ENCODE results near the gene AADAC.
"Not testable (repeated sequence)": the region's sequence is repeated elsewhere in the genome, so short reads cannot be mapped to it uniquely, and the experiment has no call there.

Gene AADAC

DNA sequence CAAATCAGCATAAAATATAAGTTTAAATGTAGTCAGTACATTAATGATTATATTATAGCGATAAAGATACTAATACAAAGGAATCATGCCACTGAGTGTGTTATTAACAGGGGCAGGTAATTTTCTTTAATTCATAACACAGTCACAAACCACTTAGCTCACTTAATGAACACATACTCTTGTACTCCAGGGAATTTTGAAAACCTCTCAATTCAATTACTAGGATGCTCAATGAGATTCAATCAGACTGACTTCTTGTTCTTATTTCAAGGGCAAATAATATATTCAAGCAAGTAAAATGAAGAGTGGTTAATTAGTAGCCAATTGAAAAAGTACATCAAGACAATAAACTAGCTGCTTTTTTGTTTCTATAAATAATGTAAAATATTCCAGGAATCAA lies 53.8 kb downstream of the AADAC start:
- TF ChIP-seq, protein P1, sequence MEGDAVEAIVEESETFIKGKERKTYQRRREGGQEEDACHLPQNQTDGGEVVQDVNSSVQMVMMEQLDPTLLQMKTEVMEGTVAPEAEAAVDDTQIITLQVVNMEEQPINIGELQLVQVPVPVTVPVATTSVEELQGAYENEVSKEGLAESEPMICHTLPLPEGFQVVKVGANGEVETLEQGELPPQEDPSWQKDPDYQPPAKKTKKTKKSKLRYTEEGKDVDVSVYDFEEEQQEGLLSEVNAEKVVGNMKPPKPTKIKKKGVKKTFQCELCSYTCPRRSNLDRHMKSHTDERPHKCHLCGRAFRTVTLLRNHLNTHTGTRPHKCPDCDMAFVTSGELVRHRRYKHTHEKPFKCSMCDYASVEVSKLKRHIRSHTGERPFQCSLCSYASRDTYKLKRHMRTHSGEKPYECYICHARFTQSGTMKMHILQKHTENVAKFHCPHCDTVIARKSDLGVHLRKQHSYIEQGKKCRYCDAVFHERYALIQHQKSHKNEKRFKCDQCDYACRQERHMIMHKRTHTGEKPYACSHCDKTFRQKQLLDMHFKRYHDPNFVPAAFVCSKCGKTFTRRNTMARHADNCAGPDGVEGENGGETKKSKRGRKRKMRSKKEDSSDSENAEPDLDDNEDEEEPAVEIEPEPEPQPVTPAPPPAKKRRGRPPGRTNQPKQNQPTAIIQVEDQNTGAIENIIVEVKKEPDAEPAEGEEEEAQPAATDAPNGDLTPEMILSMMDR (conservative IDR thresholded peaks at IDR 0.05; ENCODE audit: low read length), result no peak
- no peak overlapping the region for H3K4me3 ChIP-seq (ENCODE audit: low read length)
- no peak for DNase-seq (ENCODE audit: low read depth)

DNA sequence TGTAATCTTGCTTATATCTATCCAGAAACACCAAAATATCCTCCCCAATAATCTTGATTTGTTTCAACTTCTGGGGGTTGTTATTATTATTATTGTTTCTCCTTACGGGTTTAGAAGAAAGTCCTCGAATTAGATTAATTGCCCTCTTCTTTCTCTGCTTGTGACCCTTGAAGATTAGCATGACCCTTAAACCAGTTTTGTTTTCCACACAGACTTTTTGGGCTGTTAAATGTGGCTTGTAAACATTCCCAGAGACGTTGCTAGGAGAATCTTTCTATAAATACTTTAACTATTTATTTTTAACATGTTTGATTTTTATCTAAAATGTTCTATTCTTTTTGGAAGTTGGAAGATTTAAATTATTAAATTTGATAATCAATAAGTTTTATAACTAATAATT lies 55.3 kb downstream of the AADAC start:
- H3K4me3 ChIP-seq (ENCODE audit: low read length), result no peak overlapping the region
- TF ChIP-seq, protein P1 (conservative IDR thresholded peaks at IDR 0.05; ENCODE audit: low read length), result no peak
- DNase-seq (ENCODE audit: low read depth), result no peak

DNA sequence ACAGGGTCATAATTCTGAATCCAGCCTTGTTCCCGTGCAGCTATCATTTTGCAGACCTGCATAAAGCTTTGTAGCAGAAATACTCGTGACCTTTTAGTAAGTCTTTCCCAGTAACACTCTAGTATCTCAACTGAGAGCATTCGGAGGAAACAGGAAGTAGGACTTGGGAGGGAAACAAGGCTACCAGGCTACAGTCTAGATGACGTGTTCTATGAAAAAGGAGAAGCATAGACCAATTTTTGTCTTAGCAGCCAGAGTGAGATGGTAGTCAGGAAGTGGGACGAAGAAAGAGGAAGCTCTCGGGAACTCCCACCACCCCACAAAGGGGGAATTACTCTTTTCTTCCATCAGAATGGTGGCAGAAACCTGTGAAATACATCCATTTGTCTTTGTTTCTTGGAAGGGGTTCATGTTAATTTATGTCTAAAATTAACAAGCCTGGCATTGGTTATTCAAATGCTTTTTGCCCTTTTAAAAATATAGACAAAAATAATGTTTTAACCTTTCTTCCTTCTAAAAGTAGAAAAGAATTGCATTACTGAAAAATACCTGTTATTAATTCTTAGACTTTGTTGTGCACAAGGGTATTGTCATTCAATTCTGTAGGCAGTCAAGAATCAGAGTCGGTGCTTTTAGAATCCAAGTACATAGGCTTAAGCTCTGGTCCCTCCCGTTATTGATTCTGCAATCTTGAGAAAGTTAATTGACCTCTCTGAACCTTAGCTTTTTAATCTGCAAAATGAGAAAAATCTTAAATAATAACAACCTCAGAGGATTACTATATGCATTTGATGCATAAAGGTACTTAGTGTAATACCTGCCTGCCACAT lies 57.9 kb downstream of the AADAC start:
- TF ChIP-seq, protein P1 (conservative IDR thresholded peaks at IDR 0.05; ENCODE audit: low read length), result no peak
- DNase-seq (ENCODE audit: low read depth), result no peak
- no peak overlapping the region for H3K4me3 ChIP-seq (ENCODE audit: low read length)

DNA sequence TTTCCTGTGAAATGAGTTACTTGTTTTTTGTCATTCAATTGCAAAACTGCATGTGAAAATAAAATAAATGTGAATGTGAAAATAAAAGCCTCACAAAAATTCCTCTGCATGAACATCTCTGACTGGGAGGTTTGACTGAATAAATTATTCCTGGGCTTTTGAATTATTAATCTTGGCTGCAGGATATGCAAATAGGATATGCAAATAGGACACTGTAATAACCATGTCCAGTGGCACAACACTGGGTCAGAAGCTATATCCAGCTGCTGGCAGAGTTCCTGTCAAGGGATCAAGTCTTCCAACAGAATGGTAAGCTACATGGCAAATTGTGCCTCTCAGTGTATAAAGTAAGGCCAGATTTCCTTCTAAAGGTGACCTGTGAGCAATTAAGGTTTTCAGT lies 59.5 kb downstream of the AADAC start, which contains the start of gene SUCNR1:
TSS of gene SUCNR1 (plus strand) at position 246 of the 400 bp plus-strand sequence. CDS start 6,250 bp downstream, outside the sequence.
- no peak within 1 kb of the TSS for H3K4me3 ChIP-seq (ENCODE audit: low read length)
- TF ChIP-seq, protein P1 (conservative IDR thresholded peaks at IDR 0.05; ENCODE audit: low read length), result no peak
- no peak for DNase-seq (ENCODE audit: low read depth)

DNA sequence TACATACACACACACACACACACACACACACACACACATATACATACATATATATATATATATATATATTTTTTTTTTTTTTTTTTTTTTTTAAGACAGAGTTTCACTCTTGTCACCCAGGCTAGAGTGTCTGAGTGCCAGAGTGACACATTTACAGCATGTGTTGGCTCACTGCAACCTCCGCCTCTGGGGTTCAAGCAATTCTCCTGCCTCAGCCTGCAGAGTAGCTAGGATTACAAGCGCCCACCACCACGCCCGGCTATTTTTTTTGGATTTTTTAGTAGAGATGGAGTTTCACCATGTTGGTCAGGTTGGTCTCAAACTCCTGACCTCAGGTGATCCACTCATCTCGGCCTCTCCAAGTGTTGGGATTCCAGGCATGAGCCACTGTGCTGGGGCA lies 60.2 kb downstream of the AADAC start:
- not testable (repeated sequence) for H3K4me3 ChIP-seq (ENCODE audit: low read length); DNase-seq (ENCODE audit: low read depth)

DNA sequence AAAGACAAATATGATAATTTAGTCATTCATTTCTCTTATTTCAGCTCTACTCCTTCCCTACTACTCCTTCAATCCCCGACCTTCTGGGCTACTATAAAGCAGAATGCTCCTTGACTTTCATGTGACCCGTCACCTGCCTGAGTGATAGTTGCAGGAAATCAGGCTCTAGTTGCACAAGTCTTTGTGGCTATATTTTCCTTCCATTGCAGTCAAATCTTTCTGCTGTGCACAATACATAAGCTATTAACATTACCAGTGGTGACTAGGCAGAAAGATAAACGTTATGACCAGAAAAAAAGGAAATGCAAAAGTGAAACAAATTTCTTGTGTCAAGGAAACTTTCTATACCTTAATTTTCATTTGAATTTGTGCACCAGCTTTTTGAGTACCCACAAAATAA lies 61.8 kb downstream of the AADAC start:
- H3K4me3 ChIP-seq (ENCODE audit: low read length), result no peak overlapping the region
- DNase-seq (ENCODE audit: low read depth), result no peak
- TF ChIP-seq, protein P1 (conservative IDR thresholded peaks at IDR 0.05; ENCODE audit: low read length), result no peak

DNA sequence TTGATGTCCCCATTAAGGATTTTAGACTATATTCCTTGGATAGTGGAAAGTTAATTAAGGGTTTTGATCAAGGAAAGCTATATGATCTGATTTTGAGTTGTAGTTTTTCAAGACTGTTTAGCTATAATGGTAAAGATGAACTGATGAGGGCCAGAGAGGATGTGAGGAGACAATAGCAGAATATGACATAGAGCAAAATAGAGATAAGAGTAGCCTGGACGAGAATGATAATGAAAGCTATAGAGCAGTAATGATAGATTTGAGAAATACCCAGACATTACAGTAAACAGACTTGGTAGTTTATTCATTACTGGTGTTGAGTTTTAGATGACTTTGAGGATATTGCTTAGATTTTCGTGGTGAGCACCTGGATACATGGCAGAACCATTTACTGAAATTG lies 63.4 kb downstream of the AADAC start:
- TF ChIP-seq, protein P1 (conservative IDR thresholded peaks at IDR 0.05; ENCODE audit: low read length), result no peak
- no peak for DNase-seq (ENCODE audit: low read depth)
- no peak overlapping the region for H3K4me3 ChIP-seq (ENCODE audit: low read length)

Measured in AG10803 (cell line).